GM19035 (cell line): ENCODE results near the gene GARIN1A.
"Not testable (repeated sequence)": the region's sequence is repeated elsewhere in the genome, so short reads cannot be mapped to it uniquely, and the experiment has no call there.

ENCODE experiments used
- ATAC-seq: cut with Tn5 transposase; IDR thresholded peaks from one replicate; pipeline ENCODE4 v1.9.1; 2021; ENCODE audit not compliant: unreplicated experiment

GARIN1A gene

GRCh38 chr7:128681794-128682537, 9.9 kb downstream of the GARIN1A start:
- no peak for ATAC-seq

- not testable (repeated sequence) for ATAC-seq
Measured at GRCh38 chr7:128683270-128683669, 11.2 kb downstream of the GARIN1A start.

- not testable (repeated sequence) for ATAC-seq
Measured at GRCh38 chr7:128683738-128684137, 11.6 kb downstream of the GARIN1A start.

- no peak for ATAC-seq
Measured at GRCh38 chr7:128687131-128687530, 15.0 kb downstream of the GARIN1A start.

GRCh38 chr7:128688492-128688891, 16.4 kb downstream of the GARIN1A start:
- no peak for ATAC-seq

- ATAC-seq = not testable (repeated sequence)
Measured at GRCh38 chr7:128689161-128689935, 17.3 kb downstream of the GARIN1A start.

GRCh38 chr7:128691227-128691626, 19.1 kb downstream of the GARIN1A start:
- ATAC-seq = no peak

- ATAC-seq = no peak
Measured at GRCh38 chr7:128692623-128693270, 20.7 kb downstream of the GARIN1A start.

- no peak for ATAC-seq
Measured at GRCh38 chr7:128693373-128694015, 21.4 kb downstream of the GARIN1A start.

- ATAC-seq = no peak
Measured at GRCh38 chr7:128694738-128695137, 22.6 kb downstream of the GARIN1A start.

GRCh38 chr7:128697302-128697905, 25.3 kb downstream of the GARIN1A start:
- ATAC-seq = no peak

GRCh38 chr7:128699196-128699712, 27.2 kb downstream of the GARIN1A start:
- no peak for ATAC-seq

GRCh38 chr7:128699895-128700294, 27.8 kb downstream of the GARIN1A start:
- no peak for ATAC-seq

- no peak for ATAC-seq
Measured at GRCh38 chr7:128701062-128701785, 29.1 kb downstream of the GARIN1A start.

GRCh38 chr7:128703609-128704241, 31.6 kb downstream of the GARIN1A start:
- no peak for ATAC-seq

- no peak for ATAC-seq
Measured at GRCh38 chr7:128705891-128706333, 33.8 kb downstream of the GARIN1A start.

- ATAC-seq = no peak
Measured at GRCh38 chr7:128707752-128708151, 35.7 kb downstream of the GARIN1A start.

- no peak for ATAC-seq
Measured at GRCh38 chr7:128708235-128708634, 36.1 kb downstream of the GARIN1A start.

GRCh38 chr7:128708824-128709223, 36.7 kb downstream of the GARIN1A start:
- no peak for ATAC-seq
